ENCODE results near the gene CA14.
A peak's percentile ranks its signal among the peaks of the same experiment; 100 is the strongest.
"Not testable (repeated sequence)": the region's sequence is repeated elsewhere in the genome, so short reads cannot be mapped to it uniquely, and the experiment has no call there.

CA14 gene

DNA sequence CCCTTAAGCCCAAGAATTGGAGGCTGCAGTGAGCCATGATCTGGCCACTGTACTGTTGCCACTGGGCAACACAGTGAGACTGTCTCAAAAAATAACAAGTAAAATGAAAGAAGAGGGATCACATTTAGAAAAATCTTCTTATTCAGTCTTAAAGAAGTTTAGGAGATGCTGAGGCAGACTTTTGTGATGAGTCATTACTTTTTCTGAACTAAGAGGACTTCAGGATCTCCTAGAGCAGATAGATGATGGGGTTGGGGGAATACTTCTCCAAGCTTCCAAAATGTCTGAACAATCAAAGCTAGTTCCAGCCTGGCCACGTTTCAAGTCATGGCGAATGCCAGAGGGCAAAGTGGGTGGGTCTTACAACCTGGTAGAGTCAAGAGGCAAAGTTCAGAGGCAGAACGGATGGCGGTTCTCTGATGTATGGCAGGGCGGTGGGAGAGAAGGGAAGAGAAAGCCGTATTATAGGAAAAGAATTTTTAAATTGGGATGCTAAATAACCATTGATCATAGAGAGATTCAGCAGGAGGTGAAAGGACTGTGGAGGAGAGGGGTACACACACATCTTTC is 22.6 kb downstream of the CA14 start:
- no peak for DNase-seq (ENCODE audit: low read depth)

DNA sequence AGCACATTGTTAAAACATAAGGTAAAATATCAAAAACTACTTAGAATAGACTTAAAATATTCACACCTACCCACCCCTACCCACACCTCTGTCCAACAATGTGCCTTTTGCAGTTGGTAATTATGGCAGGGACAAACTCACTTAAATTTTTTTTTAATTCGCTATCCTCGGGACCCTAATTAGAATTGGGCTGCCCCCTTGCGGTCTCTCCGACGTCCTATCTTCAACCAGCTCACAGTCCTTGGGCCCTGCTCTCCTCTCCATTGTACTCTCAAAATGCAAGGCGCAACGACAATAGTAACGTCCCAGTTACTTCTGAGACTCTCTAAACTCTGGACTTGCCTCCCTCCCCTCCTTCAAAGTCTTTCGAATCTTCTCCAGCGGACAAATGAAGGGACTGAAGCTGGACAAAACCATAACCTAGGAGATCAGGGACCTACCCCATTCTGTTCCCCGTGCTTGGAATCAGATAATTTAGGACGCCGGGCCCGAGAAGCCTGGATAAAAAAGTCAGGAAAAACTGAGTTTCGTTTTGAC is 23.7 kb downstream of the CA14 start:
- DNase-seq (ENCODE audit: low read depth): peak; percentile 31

GRCh38 chr1:150281758-150282557 is 24.4 kb downstream of the CA14 start, which contains the start of gene CIART:
Gene CIART (plus strand): TSS chr1:150282554. CDS start chr1:150283268, 714 bp downstream.
- DNase-seq (ENCODE audit: low read depth): peak; percentile 69

DNA sequence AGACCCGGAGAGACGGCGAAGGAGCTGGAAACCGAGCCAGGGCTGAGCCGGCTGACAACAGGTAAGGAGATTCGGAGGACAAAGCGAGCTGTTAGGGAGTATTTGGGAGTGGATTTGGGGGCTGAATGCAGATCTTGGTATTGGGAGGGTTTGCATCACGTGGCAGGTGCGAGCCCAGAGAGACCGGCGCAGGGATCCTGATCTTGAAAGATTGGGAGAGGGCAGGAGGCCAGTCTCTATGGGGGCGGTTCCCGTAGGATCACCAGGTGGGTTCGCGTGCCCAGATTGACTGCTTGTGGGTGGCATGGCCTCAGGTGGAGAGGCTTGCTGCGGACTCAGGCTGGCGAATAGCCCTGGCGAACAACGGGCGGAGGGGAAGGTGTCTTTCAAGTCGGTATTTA is 25.0 kb downstream of the CA14 start:
- DNase-seq (ENCODE audit: low read depth): no peak

DNA sequence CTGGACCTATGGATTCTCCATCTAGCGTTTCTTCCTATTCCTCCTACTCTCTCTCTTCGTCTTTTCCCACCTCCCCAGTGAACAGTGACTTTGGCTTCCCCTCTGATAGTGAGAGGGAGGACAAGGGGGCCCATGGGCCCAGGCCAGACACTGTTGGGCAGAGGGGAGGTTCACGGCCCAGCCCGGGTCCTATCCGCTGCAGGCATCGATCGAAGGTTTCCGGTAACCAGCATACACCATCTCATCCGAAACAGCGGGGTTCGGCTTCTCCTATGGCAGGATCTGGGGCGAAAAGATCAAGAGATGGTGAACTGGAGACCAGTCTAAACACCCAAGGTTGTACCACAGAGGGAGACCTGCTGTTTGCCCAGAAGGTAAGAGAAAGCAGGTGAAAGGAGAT is 25.7 kb downstream of the CA14 start:
- no peak for DNase-seq (ENCODE audit: low read depth)

DNA sequence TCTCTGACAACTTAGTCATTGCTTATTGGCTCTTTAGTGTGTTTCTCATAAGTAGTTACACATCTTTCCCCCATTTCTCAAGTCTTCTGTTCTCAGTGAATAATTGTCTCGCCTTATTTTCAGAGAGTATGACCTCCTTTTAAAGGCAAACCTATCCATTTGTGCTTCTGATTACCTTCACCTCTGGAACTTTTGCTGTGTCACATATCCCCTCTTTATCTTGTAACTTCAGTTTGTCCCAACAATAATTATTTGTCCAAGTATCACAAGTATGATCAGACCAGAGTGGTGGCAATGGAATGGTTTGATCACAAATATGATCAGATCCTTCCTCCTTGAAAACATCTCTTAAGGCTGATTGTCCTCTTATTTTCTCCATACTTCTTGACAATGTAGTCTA is 30.8 kb downstream of the CA14 start:
- no peak for DNase-seq (ENCODE audit: low read depth)

- DNase-seq (ENCODE audit: low read depth): no peak
Observed at GRCh38 chr1:150288822-150289221, 31.2 kb downstream of the CA14 start.

- DNase-seq (ENCODE audit: low read depth): peak; percentile 79
Observed at GRCh38 chr1:150293433-150294253, 36.1 kb downstream of the CA14 start, which contains the start of gene MRPS21. Gene MRPS21 (plus strand): TSS chr1:150293861. CDS start chr1:150294367, 506 bp downstream.

DNA sequence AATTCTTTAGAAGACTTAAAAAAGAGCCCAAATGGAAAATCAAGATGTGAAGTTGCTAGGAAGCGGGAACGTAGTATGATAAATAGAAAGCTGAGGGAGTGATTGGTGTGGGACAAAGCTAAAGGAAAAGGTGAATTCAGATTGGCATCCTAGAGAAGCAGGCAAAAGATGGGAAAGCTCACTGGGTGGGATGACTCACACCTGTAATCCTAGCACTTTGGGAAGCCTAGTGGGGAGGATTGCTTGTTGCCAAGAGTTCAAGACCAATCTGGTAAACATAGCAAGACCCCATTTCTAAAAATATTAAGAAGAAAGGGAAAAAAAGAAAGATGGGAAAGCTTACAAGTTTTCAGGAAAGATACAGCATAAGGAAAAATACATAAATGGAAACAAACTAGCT is 37.9 kb downstream of the CA14 start:
- no peak for DNase-seq (ENCODE audit: low read depth)

- DNase-seq (ENCODE audit: low read depth): no peak
Observed at GRCh38 chr1:150299716-150300115, 42.1 kb downstream of the CA14 start.

DNA sequence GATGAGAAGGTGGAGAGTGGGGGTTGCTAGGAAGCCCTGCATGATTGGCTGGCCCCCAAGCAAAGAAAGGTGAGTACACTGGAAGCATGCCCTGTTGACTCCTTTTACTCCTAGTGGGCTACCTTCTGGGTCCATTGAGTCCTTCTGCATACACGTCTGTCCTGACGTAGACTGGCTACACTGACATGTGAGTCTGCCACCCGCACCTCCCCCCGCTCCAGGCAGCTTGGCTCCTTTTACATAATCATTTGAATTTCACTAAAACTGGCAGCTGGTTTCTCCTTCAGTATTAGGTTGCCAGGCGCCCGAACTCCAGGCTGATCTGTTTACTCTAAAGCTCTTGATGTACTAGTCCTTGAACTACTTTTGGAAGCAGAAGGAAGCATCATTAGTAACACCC is 44.8 kb downstream of the CA14 start:
- DNase-seq (ENCODE audit: low read depth): no peak

DNA sequence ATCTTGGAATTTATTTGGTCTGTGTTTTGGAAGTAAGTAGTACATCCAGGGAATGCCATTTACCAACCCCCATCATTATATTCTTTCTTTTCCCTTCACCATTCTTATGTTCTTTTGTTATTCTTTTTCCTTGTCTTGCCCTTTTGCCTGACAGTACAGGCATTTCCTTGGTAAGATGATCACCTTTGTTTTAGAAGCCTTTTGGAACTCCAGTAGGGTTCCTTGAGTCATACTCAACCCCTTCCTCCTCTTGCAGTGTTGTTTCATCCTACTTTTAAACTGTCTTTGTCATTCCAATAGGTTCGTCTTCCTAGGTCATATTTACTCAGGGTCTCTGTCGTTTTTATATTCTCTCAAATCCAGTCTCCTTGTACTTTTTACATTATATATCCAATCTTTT is 45.3 kb downstream of the CA14 start:
- no peak for DNase-seq (ENCODE audit: low read depth)

- not testable (repeated sequence) for DNase-seq (ENCODE audit: low read depth)
Observed at GRCh38 chr1:150308585-150308984, 51.0 kb downstream of the CA14 start.

DNA sequence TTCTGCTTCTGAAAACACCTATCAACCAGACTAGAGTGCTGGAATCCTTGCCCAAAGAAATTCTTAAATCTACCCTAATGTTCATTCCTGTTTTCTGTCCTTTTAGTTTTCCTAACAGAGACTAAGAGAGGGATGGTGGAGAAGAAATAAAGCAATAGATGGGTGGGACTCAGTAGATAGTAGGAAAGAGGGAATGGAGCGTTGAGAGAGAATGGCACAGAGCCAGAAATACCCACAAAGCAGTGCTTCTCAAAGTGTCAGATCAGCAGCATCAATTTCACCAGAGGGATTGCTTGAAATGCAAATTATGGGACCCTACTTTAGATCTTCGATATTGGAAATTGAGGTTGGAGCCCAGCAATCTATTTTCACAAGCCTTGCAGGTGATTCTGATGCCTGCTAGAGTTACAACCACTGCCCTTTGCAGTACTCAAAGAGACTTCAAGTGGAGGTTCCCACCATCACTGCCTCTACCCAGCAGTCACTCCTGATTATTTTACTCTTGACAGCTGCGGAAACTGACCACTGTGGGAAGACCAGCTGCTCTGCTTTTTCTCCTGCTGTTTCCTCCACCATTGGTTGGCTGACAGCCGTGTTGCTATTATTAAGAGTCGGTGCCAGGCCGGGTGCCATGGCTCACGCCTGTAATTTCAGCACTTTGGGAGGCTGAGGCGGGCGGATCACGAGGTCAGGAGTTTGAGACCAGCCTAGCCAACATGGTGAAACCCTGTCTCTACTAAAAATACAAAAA is 52.4 kb downstream of the CA14 start:
- no peak for DNase-seq (ENCODE audit: low read depth)

- no peak for DNase-seq (ENCODE audit: low read depth)
Observed at GRCh38 chr1:150311762-150312161, 54.2 kb downstream of the CA14 start.
